ENCODE results near the gene VEZT. TPM values are rescaled to one million over a fixed set of nuclear protein-coding genes. Genes with fewer than 3 reads are reported as not detected.

The VEZT gene
- total and polyA plus RNA-seq, 9 of the 15 experiments (the other 6 are each of a cell fraction or from before 2014, with no cell fraction given): 16.1 to 61.5 (median 32.6) TPM

DNA sequence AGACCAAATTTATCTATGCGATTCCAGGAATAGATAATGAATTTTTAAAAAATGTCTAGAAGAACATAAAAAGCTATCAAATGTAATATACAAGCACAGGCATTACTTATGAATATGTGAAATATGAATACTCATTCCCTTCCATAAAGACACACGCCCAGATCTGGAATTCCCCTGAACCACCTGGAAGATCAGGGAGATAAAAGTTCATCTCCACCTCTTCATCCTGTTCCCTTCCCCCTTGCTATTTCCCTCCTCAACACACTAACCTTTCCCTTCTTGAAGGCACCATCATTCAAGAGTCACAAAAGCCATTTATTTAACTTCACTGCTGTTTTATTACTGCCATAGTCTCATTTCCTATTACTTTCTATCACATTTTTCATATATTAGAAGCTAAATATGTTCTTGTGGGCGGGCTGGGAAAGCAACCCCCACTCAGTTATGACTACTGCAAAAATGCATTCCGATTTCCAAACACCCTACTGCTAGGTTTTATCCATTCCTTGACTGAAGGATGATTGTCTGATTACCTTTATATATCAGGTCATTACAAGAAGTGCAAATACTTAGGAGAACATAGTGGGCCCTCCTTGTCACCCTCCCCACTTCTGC is 16.4 kb upstream of the VEZT start (continued):
- TF ChIP-seq GTF3C2 (IDR thresholded peaks at IDR 0.05; ENCODE audit: borderline replicate concordance, extremely low read depth, insufficient read length): no peak
- no peak for TF ChIP-seq SPI1 (IDR thresholded peaks at IDR 0.05; ENCODE audit: borderline replicate concordance, low read depth, low read length)
- TF ChIP-seq NRF1 (conservative IDR thresholded peaks at IDR 0.05 in 1 of 2, IDR thresholded peaks at IDR 0.05 in 1 of 2): no peak
- TF ChIP-seq E2F3 (CRISPR knock-in tag; IDR thresholded peaks at IDR 0.05): no peak
- TF ChIP-seq ZEB2 (IDR thresholded peaks at IDR 0.05): peak; percentile 71; the same call in 1 of the 2 replicates
- no peak for TF ChIP-seq FOXJ2 (tag; IDR thresholded peaks at IDR 0.05)
- TF ChIP-seq TAF9B (IDR thresholded peaks at IDR 0.05; ENCODE audit: partially characterized antibody): peak; percentile 25
- TF ChIP-seq ADNP (tag; IDR thresholded peaks at IDR 0.05): no peak
- TF ChIP-seq CHD1 (IDR thresholded peaks at IDR 0.05; ENCODE audit: low read length): no peak
- TF ChIP-seq ZNF584 (CRISPR knock-in tag; IDR thresholded peaks at IDR 0.05; ENCODE audit: low read depth): no peak
- no peak for TF ChIP-seq SNAPC5 (CRISPR knock-in tag; IDR thresholded peaks at IDR 0.05)
- TF ChIP-seq, protein P1, sequence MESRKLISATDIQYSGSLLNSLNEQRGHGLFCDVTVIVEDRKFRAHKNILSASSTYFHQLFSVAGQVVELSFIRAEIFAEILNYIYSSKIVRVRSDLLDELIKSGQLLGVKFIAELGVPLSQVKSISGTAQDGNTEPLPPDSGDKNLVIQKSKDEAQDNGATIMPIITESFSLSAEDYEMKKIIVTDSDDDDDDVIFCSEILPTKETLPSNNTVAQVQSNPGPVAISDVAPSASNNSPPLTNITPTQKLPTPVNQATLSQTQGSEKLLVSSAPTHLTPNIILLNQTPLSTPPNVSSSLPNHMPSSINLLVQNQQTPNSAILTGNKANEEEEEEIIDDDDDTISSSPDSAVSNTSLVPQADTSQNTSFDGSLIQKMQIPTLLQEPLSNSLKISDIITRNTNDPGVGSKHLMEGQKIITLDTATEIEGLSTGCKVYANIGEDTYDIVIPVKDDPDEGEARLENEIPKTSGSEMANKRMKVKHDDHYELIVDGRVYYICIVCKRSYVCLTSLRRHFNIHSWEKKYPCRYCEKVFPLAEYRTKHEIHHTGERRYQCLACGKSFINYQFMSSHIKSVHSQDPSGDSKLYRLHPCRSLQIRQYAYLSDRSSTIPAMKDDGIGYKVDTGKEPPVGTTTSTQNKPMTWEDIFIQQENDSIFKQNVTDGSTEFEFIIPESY (CRISPR knock-in tag; IDR thresholded peaks at IDR 0.05): no peak
- TF ChIP-seq DIDO1 (tag; IDR thresholded peaks at IDR 0.05; ENCODE audit: low read depth): no peak
- TF ChIP-seq ELF1 (tag; IDR thresholded peaks at IDR 0.05): peak; percentile 28; the same call in 1 of the 2 replicates
- TF ChIP-seq SIN3B (IDR thresholded peaks at IDR 0.05; ENCODE audit: low read depth): no peak
- no peak for TF ChIP-seq BACH1 (tag; IDR thresholded peaks at IDR 0.05)
- no peak for TF ChIP-seq ZC3H11A (IDR thresholded peaks at IDR 0.05; ENCODE audit: low read depth, low read length)
- TF ChIP-seq ZNF512 (tag; IDR thresholded peaks at IDR 0.05): no peak
- no peak for TF ChIP-seq CBX8 (IDR thresholded peaks at IDR 0.05; ENCODE audit: borderline replicate concordance, extremely low read depth, low read depth, low read length, poor library complexity, severe bottlenecking)
- TF ChIP-seq NCOA6 (IDR thresholded peaks at IDR 0.05): 0 out of 2 replicates have a peak, but pooled peaks have one; percentile 8
- no peak for TF ChIP-seq GTF2E2 (tag; IDR thresholded peaks at IDR 0.05)
- no peak for TF ChIP-seq HMG20B (CRISPR knock-in tag; IDR thresholded peaks at IDR 0.05)
- TF ChIP-seq SMAD3 (CRISPR knock-in tag; conservative IDR thresholded peaks at IDR 0.05): no peak

Data from K562 (cell line).